Activated CD4-positive, alpha-beta memory T cell treated with anti-CD3 and anti-CD28 coated beads for 36 hours (primary cell): Measurements from ENCODE around the gene NOTCH1. TPM values are rescaled to one million over a fixed set of nuclear protein-coding genes. Genes with fewer than 3 reads are reported as not detected.

ENCODE experiments used
- CTCF ChIA-PET: fragments of 350-600 bp; sonication (Branson Sonifier 250); formaldehyde crosslinking; loops from one replicate; lab custom pipeline; 2021; ENCODE audit warnings: antibody characterized with exemption, inconsistent platforms; lab: Charles Lee
- POLR2A ChIA-PET: fragments of 350-600 bp; sonication (Branson Sonifier 250); formaldehyde crosslinking; loops from one replicate; lab custom pipeline; 2021; ENCODE audit warnings: antibody characterized with exemption; lab: Charles Lee
- DNase-seq: peaks from one replicate; pipeline ENCODE4 v3.0.0-alpha.2; 2020
- H3K27ac Mint-ChIP-seq: one replicate; pipeline ENCODE4 v1.8.0; 2021; ENCODE audit warnings: mixed read lengths
- H3K27me3 Mint-ChIP-seq: one replicate; pipeline ENCODE4 v1.8.0; 2021; ENCODE audit warnings: mixed read lengths
- H3K36me3 Mint-ChIP-seq: one replicate; pipeline ENCODE4 v1.8.0; 2021; ENCODE audit warnings: mixed read lengths
- H3K4me1 Mint-ChIP-seq: one replicate; pipeline ENCODE4 v1.8.0; 2021; ENCODE audit warnings: low read depth, mixed read lengths
- H3K4me3 Mint-ChIP-seq: one replicate; pipeline ENCODE4 v1.8.0; 2021; ENCODE audit warnings: mild to moderate bottlenecking, mixed read lengths
- H3K9me3 Mint-ChIP-seq: one replicate; pipeline ENCODE4 v1.8.0; 2021; ENCODE audit warnings: mixed read lengths
- intact Hi-C: fragments of 100-400 bp; cut with micrococcal nuclease; formaldehyde crosslinking; loops from one replicate; pipeline ENCODE4 v1.15.1; 2023
- total RNA-seq, 2 experiments: library from RNA; stranded (reverse); gene quantifications; one replicate each; pipeline ENCODE4 v1.2.3, GENCODE V29; 2021

Gene NOTCH1
- total RNA-seq, 2 experiments from 2014 or later, result 67.0 to 68.3 TPM

DNA sequence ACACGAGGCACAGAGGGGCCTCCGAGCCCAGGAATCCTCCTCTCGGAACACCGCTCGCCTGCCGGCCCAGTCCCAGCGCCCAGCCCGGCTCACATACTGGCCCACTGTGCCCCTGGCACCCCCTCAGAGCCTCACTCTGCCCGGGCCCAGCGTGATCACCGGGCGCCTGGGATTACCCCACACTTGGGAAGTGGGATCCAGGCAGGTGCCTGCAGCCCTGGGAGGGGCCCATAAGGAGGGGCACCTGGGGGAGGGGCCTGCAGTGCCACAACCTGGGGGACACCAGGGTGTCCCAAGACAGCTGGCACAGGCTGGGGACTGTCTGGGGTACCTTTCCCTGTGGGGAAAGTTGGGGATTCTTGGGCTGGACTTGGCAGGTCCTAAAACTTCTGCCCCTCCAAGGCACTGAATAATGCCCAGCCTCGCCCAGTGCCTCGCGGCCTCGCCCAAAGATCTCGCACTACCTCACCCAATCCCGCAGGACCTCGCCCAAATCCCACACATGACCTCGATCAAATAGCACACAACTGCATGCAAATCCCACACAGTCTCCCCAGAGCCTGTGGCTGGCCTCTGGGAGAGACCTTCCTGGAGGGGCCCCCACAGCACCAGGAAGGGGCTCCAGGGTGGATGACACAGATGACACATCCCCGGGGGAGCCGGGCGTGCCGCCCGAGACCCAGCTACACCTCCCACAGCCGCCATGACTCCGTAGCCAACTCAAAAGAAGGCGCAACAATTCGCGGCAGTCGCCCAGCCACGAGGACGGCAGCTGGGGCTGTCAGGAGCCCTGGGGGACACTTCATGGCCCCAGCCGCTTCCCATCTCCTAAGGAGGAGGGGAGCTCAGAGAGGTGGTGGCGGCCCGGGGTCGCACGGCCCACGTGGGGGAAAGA is 13.7 kb downstream of the NOTCH1 start:
- Mint-ChIP-seq H3K36me3 (peaks cover 6% of the 10 kb centered on the region), H3K4me3 (peak overlapping the region; percentile 23), H3K9me3 (no peaks in the 10 kb centered on the region), H3K27me3 (no peaks in the 10 kb centered on the region), H3K27ac (peak overlapping the region; percentile 92), H3K4me1 (peaks cover 43% of the 10 kb centered on the region)
- ChIA-PET POLR2A (interaction anchor here (0.9 to 2.3 kb wide), 5 partner anchors 11 to 129 kb away, joined by 5 to 10 read pairs (median 6); partner anchors contain the start of gene NOTCH1), CTCF (interaction anchor here (1.3 to 2.5 kb wide), 2 partner anchors 46 to 47 kb away, joined by 5 to 16 read pairs; no protein-coding TSS in a partner anchor)
- DNase-seq, result no peak
- intact Hi-C loops, result loop anchor here (2.0 to 10.0 kb wide), 2 partner anchors 15 to 353 kb away; partner anchors contain the start of genes NOTCH1 and TRAF2

DNA sequence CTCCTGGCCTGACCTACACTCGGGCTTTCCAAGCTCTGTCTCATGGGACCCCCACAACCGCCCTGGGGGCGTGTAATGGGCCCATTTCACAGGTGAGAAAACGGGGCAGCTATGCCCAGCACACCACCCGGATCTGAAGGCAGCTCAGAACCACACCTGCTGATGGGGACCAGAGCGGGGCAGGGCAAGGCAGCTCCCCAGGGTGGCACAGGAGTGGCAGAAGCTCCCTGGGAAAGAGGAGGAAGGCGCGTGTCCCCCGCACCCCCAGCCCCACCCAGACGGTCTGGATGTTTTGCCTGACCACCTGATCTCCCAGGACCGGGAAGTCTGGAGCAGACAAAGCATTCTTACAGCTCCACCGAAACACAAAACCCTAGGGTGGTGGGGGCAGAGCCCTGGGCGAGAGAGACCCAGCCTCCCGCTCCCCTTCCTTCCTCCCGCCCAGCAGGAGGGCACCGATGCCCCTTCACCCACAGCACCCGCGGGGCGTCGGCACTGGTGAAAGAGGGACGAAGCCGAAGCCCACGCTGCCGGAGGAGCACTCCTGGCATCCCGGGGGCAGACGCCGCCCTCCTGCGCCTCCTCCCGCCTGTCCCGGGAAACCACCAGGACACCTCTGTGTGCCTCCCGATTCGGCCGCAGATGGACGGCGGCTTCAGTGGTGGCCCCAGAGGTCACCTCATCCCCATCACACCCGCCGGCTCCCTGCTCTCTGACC is 14.5 kb downstream of the NOTCH1 start:
- no peaks in the 10 kb centered on the region for H3K27me3 Mint-ChIP-seq
- intact Hi-C loops, result loop anchor here (10.0 kb wide), 1 partner anchor 353 kb away; the partner anchor contains the start of gene TRAF2
- H3K27ac Mint-ChIP-seq, result peak overlapping the region; percentile 33
- H3K36me3 Mint-ChIP-seq, result peaks cover 6% of the 10 kb centered on the region
- ChIA-PET POLR2A (interaction anchor here (2.5 kb wide), 1 partner anchor 8 kb away, joined by 12 read pairs; no protein-coding TSS in a partner anchor), CTCF (interaction anchor here (1.3 kb wide), 1 partner anchor 45 kb away, joined by 5 read pairs; no protein-coding TSS in a partner anchor)
- no peak for DNase-seq
- H3K4me3 Mint-ChIP-seq, result no peak overlapping the region
- no peaks in the 10 kb centered on the region for H3K9me3 Mint-ChIP-seq
- H3K4me1 Mint-ChIP-seq, result peaks cover 39% of the 10 kb centered on the region

DNA sequence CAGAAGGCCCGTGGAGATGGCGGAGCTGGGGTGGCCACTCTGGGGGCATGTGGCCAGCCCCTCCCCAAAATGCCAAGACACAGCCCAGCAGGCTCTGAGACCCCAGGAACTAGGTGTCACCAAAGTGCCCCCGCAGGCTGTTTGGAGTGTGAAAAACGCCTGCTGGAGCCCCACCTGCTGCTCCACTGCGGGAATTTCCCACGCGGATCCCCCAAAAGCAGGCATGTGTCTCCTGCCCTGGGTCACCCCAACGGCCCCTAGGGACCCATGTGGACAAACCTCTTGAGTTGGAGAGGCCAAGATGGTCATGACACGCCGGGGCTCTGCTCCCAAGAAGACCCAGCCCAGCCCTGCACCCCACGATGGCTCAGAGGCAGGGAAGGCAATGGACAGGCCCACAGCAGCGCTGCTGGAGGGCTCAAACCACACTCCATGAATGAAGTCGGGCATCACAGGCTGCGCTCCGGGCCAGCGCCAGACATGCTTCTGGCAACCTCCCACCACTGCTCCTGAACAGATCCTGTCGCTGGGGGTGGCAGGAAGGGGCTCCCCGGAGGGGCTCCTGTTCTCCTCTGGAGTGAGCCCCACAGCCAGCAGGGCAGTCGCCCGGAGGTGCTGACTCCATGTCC is 15.3 kb downstream of the NOTCH1 start:
- Mint-ChIP-seq H3K4me3 (no peak overlapping the region), H3K27me3 (no peaks in the 10 kb centered on the region), H3K27ac (peak overlapping the region; percentile 45), H3K36me3 (peaks cover 6% of the 10 kb centered on the region), H3K4me1 (peaks cover 39% of the 10 kb centered on the region), H3K9me3 (no peaks in the 10 kb centered on the region)
- intact Hi-C loops, result loop anchor here (10.0 kb wide), 1 partner anchor 354 kb away; the partner anchor contains the start of gene TRAF2
- POLR2A ChIA-PET, result interaction anchor here (2.5 kb wide), 1 partner anchor 8 kb away, joined by 12 read pairs; no protein-coding TSS in a partner anchor
- CTCF ChIA-PET, result interaction anchor here (1.3 kb wide), 1 partner anchor 45 kb away, joined by 5 read pairs; no protein-coding TSS in a partner anchor
- DNase-seq, result no peak

DNA sequence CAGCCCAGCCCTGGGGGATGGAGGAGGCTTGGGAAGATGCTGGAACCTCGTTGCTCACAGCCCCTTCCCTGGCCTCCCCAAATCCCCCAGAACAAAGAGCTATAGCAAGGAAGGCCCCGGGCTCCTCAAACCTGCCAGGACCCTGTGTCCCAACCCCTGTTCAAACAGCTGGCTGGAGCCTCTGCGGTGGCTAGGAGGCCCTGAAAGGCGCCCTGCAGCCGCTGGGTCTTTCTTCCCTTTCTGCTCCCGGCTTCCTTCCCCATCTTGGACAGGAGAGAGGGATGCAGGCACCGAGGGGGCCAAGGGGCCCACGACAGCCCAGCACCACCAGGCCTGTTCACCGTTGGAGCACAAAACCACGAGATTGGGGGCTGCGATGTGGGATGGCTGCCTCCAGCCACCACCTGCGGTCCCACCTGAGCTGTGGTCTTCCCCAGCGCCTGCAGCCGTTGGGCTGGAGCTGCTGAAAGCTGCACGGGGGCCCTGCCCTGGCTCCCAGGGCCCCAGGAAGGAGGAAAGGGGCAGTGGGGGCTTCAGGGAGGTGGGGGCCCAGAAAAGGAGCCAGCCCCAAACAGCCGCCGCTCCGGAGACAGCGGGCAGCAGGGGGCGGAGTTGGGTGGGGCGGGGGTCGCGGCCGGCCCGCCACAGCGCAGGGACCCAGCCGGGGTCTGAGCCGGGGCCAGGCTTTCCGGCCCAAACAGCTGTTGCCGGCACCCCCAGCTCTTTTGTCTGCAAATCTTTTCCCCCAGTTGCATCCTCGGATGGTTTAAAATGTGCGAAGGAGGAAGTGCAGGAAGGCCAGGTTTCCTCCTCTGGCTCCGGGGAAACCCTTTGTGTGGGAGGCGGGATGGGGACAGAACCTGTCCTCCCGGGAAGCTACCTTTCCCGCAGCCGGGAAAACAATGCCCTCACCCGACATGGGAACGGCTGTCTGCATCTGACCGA is 16.1 kb downstream of the NOTCH1 start:
- POLR2A ChIA-PET, result interaction anchor here (2.5 kb wide), 1 partner anchor 9 kb away, joined by 12 read pairs; no protein-coding TSS in a partner anchor
- Mint-ChIP-seq H3K27ac (no peak overlapping the region), H3K9me3 (no peaks in the 10 kb centered on the region), H3K27me3 (no peaks in the 10 kb centered on the region), H3K36me3 (peaks cover 6% of the 10 kb centered on the region), H3K4me1 (peaks cover 39% of the 10 kb centered on the region), H3K4me3 (no peak overlapping the region)
- intact Hi-C loops, result loop anchor here (10.0 kb wide), 1 partner anchor 355 kb away; the partner anchor contains the start of gene TRAF2
- DNase-seq, result no peak
- CTCF ChIA-PET, result interaction anchor here (0.6 kb wide), 1 partner anchor 153 kb away, joined by 3 read pairs; no protein-coding TSS in a partner anchor

DNA sequence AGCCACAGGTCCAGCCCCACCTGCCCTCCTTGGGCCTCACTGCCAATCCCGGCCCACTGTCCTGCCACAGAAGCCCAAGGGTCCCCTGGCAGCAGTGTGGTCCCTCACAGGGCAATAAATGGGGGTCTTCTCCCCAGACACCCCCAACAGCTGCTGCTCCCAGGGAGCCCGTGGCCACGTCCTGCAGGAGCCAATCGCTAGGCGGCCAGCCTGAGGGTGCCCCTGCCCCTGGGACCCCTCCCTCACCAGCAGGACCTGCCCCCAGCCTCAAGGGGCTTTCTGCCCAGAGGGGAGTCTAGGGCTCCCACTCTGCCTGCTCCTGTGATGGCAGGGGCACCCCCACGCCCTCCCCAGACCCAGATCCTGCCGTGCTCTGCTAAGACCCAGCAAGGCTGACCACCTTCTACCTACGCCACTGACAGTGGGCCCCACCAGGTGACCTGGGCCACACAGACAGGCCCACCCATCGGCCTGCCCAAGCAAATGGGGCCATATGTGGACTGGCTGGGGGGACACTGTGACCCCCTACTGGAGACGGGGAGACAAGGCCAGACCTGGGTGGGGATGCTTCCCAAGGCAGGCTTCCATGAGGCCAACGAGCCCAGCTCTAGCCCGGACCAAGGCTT is 17.0 kb downstream of the NOTCH1 start:
- CTCF ChIA-PET, result no interaction called here
- DNase-seq, result no peak
- peaks cover 3% of the 10 kb centered on the region for H3K36me3 Mint-ChIP-seq
- no peaks in the 10 kb centered on the region for H3K27me3 Mint-ChIP-seq
- POLR2A ChIA-PET, result no interaction called here
- intact Hi-C loops, result no loop called here
- H3K9me3 Mint-ChIP-seq, result no peaks in the 10 kb centered on the region
- peaks cover 31% of the 10 kb centered on the region for H3K4me1 Mint-ChIP-seq
- no peak overlapping the region for H3K27ac Mint-ChIP-seq
- no peak overlapping the region for H3K4me3 Mint-ChIP-seq

DNA sequence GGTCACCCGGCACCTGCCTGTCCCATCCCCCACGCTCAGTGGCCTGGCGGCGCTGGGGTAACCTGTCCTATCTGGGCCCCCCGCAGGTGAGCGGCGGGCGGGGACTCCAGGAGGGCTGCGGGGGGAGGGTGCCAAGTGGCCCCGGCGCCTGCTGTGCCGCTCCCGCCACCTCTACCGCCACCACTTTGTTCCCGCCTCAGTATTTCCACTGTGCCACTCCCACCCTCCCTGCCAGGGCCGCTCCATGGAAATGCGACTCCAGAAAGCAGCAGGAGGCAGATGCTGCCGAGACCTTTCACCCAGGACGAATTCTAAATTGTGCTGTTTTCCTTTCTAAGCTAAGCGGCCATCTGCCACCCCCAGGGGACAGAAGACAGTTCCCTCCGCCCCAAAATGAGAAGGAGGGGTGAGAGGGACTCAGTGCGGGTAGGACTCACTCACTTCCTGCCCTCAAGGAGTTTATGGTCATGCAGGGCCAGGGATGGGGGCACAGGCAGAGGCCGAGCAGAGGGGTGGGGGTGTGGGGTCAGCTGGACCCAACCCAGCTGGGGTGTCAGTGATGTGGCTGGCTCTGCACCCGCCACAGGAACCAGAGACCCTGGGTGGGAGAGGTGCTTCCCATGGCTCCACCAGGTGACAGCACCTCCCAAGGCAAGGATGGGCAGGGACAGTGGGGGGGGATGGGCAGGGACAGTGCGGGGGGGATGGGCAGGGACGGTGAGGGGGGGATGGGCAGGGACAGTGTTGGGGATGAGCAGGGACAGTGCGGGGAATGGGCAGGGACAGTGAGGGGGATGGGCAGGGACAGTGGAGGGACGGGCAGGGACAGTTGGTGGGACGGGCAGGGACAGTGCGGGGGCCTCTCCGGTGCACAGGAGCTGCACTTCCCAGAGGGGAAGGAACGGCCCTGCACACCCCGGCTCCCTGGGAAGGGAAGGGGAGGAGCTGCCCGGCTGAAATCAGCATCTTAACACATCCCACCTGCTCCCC is 17.8 kb downstream of the NOTCH1 start:
- intact Hi-C loops, result no loop called here
- H3K27ac Mint-ChIP-seq, result no peak overlapping the region
- no peak overlapping the region for H3K4me3 Mint-ChIP-seq
- ChIA-PET CTCF (interaction anchor here (1.1 kb wide), 1 partner anchor 42 kb away, joined by 3 read pairs; no protein-coding TSS in a partner anchor), POLR2A (interaction anchor here (1.0 kb wide), 1 partner anchor 11 kb away, joined by 4 read pairs; no protein-coding TSS in a partner anchor)
- H3K36me3 Mint-ChIP-seq, result peaks cover 3% of the 10 kb centered on the region
- peaks cover 23% of the 10 kb centered on the region for H3K4me1 Mint-ChIP-seq
- no peaks in the 10 kb centered on the region for H3K27me3 Mint-ChIP-seq
- DNase-seq, result no peak
- no peaks in the 10 kb centered on the region for H3K9me3 Mint-ChIP-seq

DNA sequence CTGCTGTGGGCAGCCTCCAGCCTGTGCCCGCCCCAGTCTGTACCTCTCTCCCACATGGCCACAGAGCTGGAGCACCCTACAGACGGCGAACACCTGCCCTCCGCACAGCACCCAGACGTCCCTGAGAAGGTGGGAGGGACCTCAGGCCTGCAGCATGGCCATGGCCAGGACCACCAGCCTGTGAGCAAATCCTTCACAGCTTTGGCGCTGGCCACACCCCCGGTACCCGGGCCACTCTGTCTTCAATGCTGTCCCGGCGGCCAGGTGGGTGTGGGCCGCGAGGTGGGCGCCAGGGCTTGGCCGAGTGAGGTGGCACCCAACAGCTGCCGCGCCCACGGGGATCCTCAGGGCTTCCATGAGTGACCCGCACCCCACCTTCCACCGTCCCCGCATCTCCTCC is 18.7 kb downstream of the NOTCH1 start:
- CTCF ChIA-PET, result interaction anchor here (1.1 kb wide), 1 partner anchor 41 kb away, joined by 3 read pairs; no protein-coding TSS in a partner anchor
- intact Hi-C loops, result no loop called here
- Mint-ChIP-seq H3K4me1 (peaks cover 14% of the 10 kb centered on the region), H3K27ac (no peak overlapping the region), H3K36me3 (peaks cover under 1% of the 10 kb centered on the region), H3K9me3 (no peaks in the 10 kb centered on the region), H3K4me3 (no peak overlapping the region), H3K27me3 (no peaks in the 10 kb centered on the region)
- POLR2A ChIA-PET, result interaction anchor here (1.0 kb wide), 1 partner anchor 11 kb away, joined by 4 read pairs; no protein-coding TSS in a partner anchor
- no peak for DNase-seq

DNA sequence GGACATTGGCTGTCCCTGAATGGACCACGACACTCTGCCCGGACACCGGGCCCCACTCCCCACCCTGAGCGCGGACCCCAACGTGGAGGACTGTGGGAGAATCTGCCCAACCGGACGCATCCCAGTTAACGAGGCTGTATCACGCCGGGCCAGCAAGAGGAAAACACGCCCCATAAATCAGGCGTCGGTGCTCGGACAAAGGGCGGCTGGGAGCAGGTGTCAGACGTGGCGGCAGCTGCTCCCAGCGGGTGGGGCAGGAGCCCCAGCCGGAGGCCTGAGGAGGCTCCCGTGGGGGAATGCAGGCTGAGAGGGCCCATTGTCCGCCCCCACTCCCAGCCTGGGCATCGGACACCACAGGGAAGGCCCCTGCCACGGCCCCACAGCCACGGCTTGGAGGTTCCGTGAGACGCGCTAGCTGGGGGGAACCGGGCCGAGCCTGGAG is 19.2 kb downstream of the NOTCH1 start:
- intact Hi-C loops, result no loop called here
- H3K36me3 Mint-ChIP-seq, result no peaks in the 10 kb centered on the region
- peaks cover 11% of the 10 kb centered on the region for H3K4me1 Mint-ChIP-seq
- H3K27me3 Mint-ChIP-seq, result no peaks in the 10 kb centered on the region
- no peak overlapping the region for H3K27ac Mint-ChIP-seq
- ChIA-PET POLR2A (no interaction called here), CTCF (no interaction called here)
- DNase-seq, result no peak
- H3K4me3 Mint-ChIP-seq, result no peak overlapping the region
- no peaks in the 10 kb centered on the region for H3K9me3 Mint-ChIP-seq

DNA sequence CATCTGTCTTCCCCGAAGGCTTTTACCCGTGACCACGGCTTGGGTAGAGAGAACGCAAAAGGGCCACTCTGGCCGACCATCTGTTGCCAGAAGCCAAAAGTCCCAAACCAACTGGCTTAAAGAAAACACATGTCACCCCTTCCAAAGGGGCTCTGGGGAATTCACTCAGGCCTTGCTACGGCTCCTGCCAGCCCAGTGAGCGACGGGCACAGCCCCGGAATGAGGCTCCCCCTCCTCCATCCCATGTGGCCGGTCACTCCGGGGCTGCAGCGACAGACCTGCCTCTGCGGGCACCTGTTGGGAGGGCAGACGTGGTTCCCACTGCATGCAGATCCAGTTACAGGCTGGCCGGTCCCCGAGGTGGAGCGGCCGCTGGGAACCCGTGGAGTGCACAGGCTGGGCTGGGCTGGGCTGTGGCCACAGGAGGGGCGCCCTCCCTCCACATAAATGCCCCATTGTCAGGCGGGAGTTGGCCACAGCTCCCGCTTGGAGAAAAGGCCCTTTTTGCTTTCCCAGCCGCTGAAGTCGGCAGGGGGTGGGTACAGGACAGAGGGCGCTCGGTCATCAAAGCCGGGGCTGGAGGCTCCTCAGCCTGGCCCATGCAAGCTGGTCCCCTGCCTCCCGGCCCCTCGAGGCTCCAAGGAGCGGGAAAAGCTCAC is 19.9 kb downstream of the NOTCH1 start:
- CTCF ChIA-PET, result no interaction called here
- no peak for DNase-seq
- intact Hi-C loops, result no loop called here
- peaks cover 9% of the 10 kb centered on the region for H3K4me1 Mint-ChIP-seq
- no peaks in the 10 kb centered on the region for H3K27me3 Mint-ChIP-seq
- no peak overlapping the region for H3K27ac Mint-ChIP-seq
- no peak overlapping the region for H3K4me3 Mint-ChIP-seq
- POLR2A ChIA-PET, result no interaction called here
- H3K36me3 Mint-ChIP-seq, result no peaks in the 10 kb centered on the region
- H3K9me3 Mint-ChIP-seq, result no peaks in the 10 kb centered on the region
